PC-9 (cell line): ENCODE results near the gene ANKFN1.

ENCODE experiments used
- EZH2 ChIP-seq: fragments of 200-600 bp; sonication (generic); IDR thresholded peaks from 2 replicates; pipeline ENCODE4 v1.8.0; 2017; ENCODE audit warnings: antibody characterized with exemption, low read depth
- TF ChIP-seq, protein P1 (sequence below): fragments of 200-600 bp; sonication (generic); conservative IDR thresholded peaks from 2 replicates; pipeline ENCODE4 v1.6.1; 2017; ENCODE audit warnings: mixed run types, antibody characterized with exemption, mild to moderate bottlenecking, moderate library complexity

DNA sequence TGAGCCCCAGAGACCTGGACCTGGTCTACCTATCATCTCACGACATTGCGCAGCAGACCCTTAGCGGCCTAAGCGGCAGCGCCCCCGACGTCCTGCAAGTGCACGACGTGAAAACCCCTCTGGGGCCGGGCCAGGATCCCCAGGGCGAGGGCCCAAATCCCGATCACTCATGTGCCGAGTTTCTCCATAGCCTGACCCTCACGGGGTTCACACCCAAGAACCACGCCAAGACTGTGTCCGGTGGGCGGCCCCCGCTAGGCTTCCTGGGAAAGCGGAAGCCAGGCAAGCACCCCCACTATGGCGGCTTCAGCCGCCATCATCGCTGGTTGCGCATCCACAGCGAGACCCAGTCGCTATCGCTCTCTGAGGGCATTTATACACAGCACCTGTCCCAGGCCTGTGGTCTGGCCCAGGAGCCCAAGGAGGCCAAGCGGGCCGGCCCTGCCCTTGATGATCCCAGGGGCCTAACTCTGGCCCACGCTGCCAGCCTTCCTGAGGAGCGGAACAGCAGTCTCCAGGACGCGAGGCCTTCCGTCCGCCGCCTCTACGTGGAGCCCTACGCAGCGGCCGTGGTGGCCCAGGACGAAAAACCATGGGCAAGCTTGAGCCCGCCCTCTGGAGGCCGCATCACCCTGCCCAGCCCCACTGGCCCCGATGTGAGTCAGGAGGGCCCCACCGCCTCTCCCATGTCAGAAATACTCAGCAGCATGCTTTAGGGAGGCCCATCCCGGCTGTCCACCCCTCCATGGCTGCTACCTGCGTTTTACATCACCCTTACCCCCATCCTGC is 357.5 kb downstream of the ANKFN1 start:
- no peak for TF ChIP-seq EZH2
- TF ChIP-seq, protein P1, sequence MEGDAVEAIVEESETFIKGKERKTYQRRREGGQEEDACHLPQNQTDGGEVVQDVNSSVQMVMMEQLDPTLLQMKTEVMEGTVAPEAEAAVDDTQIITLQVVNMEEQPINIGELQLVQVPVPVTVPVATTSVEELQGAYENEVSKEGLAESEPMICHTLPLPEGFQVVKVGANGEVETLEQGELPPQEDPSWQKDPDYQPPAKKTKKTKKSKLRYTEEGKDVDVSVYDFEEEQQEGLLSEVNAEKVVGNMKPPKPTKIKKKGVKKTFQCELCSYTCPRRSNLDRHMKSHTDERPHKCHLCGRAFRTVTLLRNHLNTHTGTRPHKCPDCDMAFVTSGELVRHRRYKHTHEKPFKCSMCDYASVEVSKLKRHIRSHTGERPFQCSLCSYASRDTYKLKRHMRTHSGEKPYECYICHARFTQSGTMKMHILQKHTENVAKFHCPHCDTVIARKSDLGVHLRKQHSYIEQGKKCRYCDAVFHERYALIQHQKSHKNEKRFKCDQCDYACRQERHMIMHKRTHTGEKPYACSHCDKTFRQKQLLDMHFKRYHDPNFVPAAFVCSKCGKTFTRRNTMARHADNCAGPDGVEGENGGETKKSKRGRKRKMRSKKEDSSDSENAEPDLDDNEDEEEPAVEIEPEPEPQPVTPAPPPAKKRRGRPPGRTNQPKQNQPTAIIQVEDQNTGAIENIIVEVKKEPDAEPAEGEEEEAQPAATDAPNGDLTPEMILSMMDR = no peak
